Neuronal stem cell (in vitro differentiated cells): ENCODE measurements around the gene TSHZ2.

ENCODE experiments used
- DNase-seq: peaks from one replicate; pipeline ENCODE4 v3.0.0-alpha.2; 2013; ENCODE audit warnings: low spot score
- H2AFZ ChIP-seq: one replicate; pipeline ENCODE4 v1.6.1; 2013; ENCODE audit warnings: mild to moderate bottlenecking, low read length, inconsistent platforms
- H2AK5ac ChIP-seq: 2 replicates; pipeline ENCODE4 v1.6.1; 2013; ENCODE audit warnings: low read depth, mild to moderate bottlenecking, inconsistent platforms, low read length, moderate library complexity, mixed read lengths
- H2BK120ac ChIP-seq: 2 replicates; pipeline ENCODE4 v1.6.1; 2013; ENCODE audit warnings: low read depth, mild to moderate bottlenecking, inconsistent platforms, low read length, moderate library complexity, mixed read lengths
- H2BK12ac ChIP-seq: one replicate; pipeline ENCODE4 v1.6.1; 2013; ENCODE audit warnings: low read length, inconsistent platforms
- H2BK15ac ChIP-seq: 2 replicates; pipeline ENCODE4 v1.6.1; 2013; ENCODE audit warnings: mild to moderate bottlenecking, low read length, inconsistent platforms, mixed read lengths
- H2BK5ac ChIP-seq: one replicate; pipeline ENCODE4 v1.6.1; 2013; ENCODE audit warnings: inconsistent platforms, mild to moderate bottlenecking, low read length, moderate library complexity
- H3K14ac ChIP-seq: one replicate; pipeline ENCODE4 v1.6.1; 2013; ENCODE audit warnings: low read length, inconsistent platforms
- H3K18ac ChIP-seq: 2 replicates; pipeline ENCODE4 v1.6.1; 2013; ENCODE audit warnings: low read length, inconsistent platforms
- H3K23ac ChIP-seq: 2 replicates; pipeline ENCODE4 v1.6.1; 2013; ENCODE audit warnings: low read depth, mild to moderate bottlenecking, mixed read lengths, low read length, inconsistent platforms; ENCODE audit not compliant: poor library complexity
- H3K27ac ChIP-seq: replicated peaks from 3 replicates; pipeline ENCODE4 v1.5.1; 2013; ENCODE audit warnings: low read length, inconsistent platforms
- H3K27me3 ChIP-seq, 3 experiments: 2 replicates each; pipeline ENCODE4 v1.6.1; 2013; ENCODE audit warnings: low read length in 3 of 3, mild to moderate bottlenecking in 2 of 3, inconsistent platforms in 1 of 3, low read depth in 1 of 3, mixed read lengths in 1 of 3, moderate library complexity in 1 of 3; ENCODE audit not compliant: control insufficient read depth in 3 of 3, insufficient read depth in 3 of 3
- H3K36me3 ChIP-seq, 2 donors: replicated peaks in 1 of 2; 2 replicates each; pipeline ENCODE4 v1.6.1; 2013; ENCODE audit warnings: low read length in 2 of 2; ENCODE audit not compliant: control insufficient read depth in 2 of 2, insufficient read depth in 2 of 2
- H3K4ac ChIP-seq: 2 replicates; pipeline ENCODE4 v1.6.1; 2013; ENCODE audit warnings: inconsistent platforms, mild to moderate bottlenecking, low read length, moderate library complexity
- H3K4me1 ChIP-seq, 2 donors: 1 replicate in 1 of 2; 2 replicates in 1 of 2; pipeline ENCODE4 v1.6.1; 2013; ENCODE audit warnings: low read length in 2 of 2, low read depth in 1 of 2; ENCODE audit not compliant: control insufficient read depth in 2 of 2, insufficient read depth in 1 of 2
- H3K4me2 ChIP-seq: one replicate; pipeline ENCODE4 v1.6.1; 2013; ENCODE audit warnings: mild to moderate bottlenecking, low read length, inconsistent platforms; ENCODE audit not compliant: insufficient read depth, poor library complexity, severe bottlenecking
- H3K4me3 ChIP-seq, 2 donors: 2 replicates each; pipeline ENCODE4 v1.5.1; 2013; ENCODE audit warnings: low read length in 2 of 2, mild to moderate bottlenecking in 2 of 2, inconsistent platforms in 1 of 2, moderate library complexity in 1 of 2
- H3K79me1 ChIP-seq: one replicate; pipeline ENCODE4 v1.6.1; 2013; ENCODE audit warnings: low read depth, mild to moderate bottlenecking, inconsistent platforms, low read length, moderate library complexity
- H3K9ac ChIP-seq: one replicate; pipeline ENCODE4 v1.6.1; 2013; ENCODE audit warnings: mild to moderate bottlenecking, low read depth, low read length, inconsistent platforms; ENCODE audit not compliant: poor library complexity
- H3K9me3 ChIP-seq, 2 donors: replicated peaks in 1 of 2; 2 replicates each; pipeline versions ENCODE3 to v1.6.1; 2013; ENCODE audit warnings: low read length in 2 of 2, mild to moderate bottlenecking in 2 of 2, inconsistent platforms in 1 of 2, low read depth in 1 of 2, mixed read lengths in 1 of 2, moderate library complexity in 1 of 2; ENCODE audit not compliant: control insufficient read depth in 2 of 2, insufficient read depth in 1 of 2
- H4K8ac ChIP-seq: one replicate; pipeline ENCODE4 v1.6.1; 2013; ENCODE audit warnings: low read depth, mild to moderate bottlenecking, inconsistent platforms, low read length, moderate library complexity
- H4K91ac ChIP-seq: one replicate; pipeline ENCODE4 v1.6.1; 2013; ENCODE audit warnings: low read length, low read depth, mild to moderate bottlenecking, inconsistent platforms; ENCODE audit not compliant: poor library complexity
- WGBS, 2 donors: extraction: QIAGEN DNeasy Blood & Tissue Kit; methylation state at CpG; one replicate each; pipeline ENCODE4 v1.1.7; 2013; ENCODE audit warnings: missing lambda C conversion rate in 2 of 2, mixed read lengths in 1 of 2; ENCODE audit not compliant: insufficient read length in 2 of 2, insufficient replicate concordance in 1 of 2; ENCODE audit errors: extremely low coverage in 2 of 2; 5-methylcytosine and 5-hydroxymethylcytosine counted together

Gene TSHZ2

DNA sequence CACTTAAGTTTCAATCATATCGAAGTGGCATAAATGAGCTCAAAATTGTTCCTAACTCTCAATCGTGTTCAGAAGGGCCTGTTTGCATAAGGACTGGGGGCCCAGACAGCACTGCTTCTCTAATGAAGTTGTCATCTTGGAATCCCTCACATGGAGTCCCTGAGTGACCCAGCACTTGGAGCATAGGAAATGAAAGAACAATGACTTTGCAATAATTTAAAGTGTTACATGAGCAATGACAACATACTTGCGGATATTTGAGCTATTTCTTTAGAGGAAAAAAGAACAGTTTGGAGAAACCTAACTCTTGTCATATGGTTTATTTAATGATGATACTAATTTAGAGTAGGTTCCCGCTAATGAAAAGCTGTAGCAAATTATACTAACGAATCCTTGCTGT is 239.9 kb downstream of the TSHZ2 start:
- H3K27me3 ChIP-seq, result no peaks in the 10 kb centered on the region
- H3K18ac ChIP-seq, result no peak overlapping the region
- H3K4me2 ChIP-seq, result no peak overlapping the region
- no CpG with 5 or more reads among the region's 5 CpGs for WGBS, 2 donors
- DNase-seq, result no peak
- H2BK5ac ChIP-seq, result no peak overlapping the region
- H3K9ac ChIP-seq, result no peak overlapping the region
- H2BK120ac ChIP-seq, result no peak overlapping the region
- peaks cover 0 to 6% of the 10 kb centered on the region in 2 donors for H3K4me1 ChIP-seq
- H3K4ac ChIP-seq, result no peak overlapping the region
- H3K36me3 ChIP-seq, result no peaks in the 10 kb centered on the region
- no peak overlapping the region for H2BK12ac ChIP-seq
- no peak overlapping the region for H3K14ac ChIP-seq
- H3K9me3 ChIP-seq, result no peaks in the 10 kb centered on the region
- no peak overlapping the region for H3K4me3 ChIP-seq
- H3K79me1 ChIP-seq, result no peaks in the 10 kb centered on the region
- no peak overlapping the region for H3K23ac ChIP-seq
- no peak overlapping the region for H4K91ac ChIP-seq
- H2AK5ac ChIP-seq, result no peak overlapping the region
- no peak overlapping the region for H3K27ac ChIP-seq
- H2AFZ ChIP-seq, result no peak overlapping the region
- H2BK15ac ChIP-seq, result no peak overlapping the region
- H4K8ac ChIP-seq, result no peak overlapping the region

- Histone ChIP-seq H3K9me3 (no peaks in the 10 kb centered on the region), H3K27ac (no peak overlapping the region), H3K4ac (no peak overlapping the region), H3K4me2 (no peak overlapping the region), H2AFZ (no peak overlapping the region), H3K9ac (no peak overlapping the region), H3K4me1 (peaks cover 0 to 8% of the 10 kb centered on the region in 2 donors), H2AK5ac (no peak overlapping the region), H3K36me3 (no peaks in the 10 kb centered on the region), H3K4me3 (no peak overlapping the region), H4K91ac (no peak overlapping the region), H4K8ac (no peak overlapping the region), H3K14ac (no peak overlapping the region), H3K23ac (no peak overlapping the region), H3K18ac (no peak overlapping the region), H2BK12ac (no peak overlapping the region), H3K27me3 (no peaks in the 10 kb centered on the region), H3K79me1 (no peaks in the 10 kb centered on the region), H2BK120ac (no peak overlapping the region), H2BK5ac (no peak overlapping the region), H2BK15ac (no peak overlapping the region)
- no peak for DNase-seq
- no CpG with 5 or more reads among the region's 7 CpGs for WGBS, 2 donors
These were observed 242.2 kb downstream of the TSHZ2 start for GRCh38 chr20:53214392-53214791.

DNA sequence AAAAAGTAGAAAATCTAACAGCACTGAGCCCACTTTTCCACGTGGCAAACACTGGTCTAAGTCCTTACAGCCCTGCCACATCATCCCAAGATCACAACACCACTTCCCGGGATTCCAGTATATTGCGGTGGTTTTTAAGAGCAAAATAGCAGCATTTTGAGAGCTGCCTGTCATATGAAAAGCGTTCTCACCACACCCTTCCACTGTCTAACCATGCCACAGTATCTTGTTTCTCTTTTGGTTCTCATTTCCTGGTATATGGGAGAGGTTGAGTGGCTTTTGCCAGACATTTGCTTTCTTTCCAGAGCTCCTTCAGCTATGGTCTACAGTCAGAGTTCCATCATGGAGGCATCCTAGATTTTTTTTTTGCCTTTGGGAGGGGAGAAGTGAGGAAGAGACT is 243.0 kb downstream of the TSHZ2 start:
- no peak overlapping the region for H3K18ac ChIP-seq
- no peak overlapping the region for H2BK12ac ChIP-seq
- H3K4ac ChIP-seq, result no peak overlapping the region
- no peak overlapping the region for H2AFZ ChIP-seq
- WGBS, 2 donors, result no CpG with 5 or more reads among the region's 4 CpGs
- H2AK5ac ChIP-seq, result no peak overlapping the region
- H3K9ac ChIP-seq, result no peak overlapping the region
- no peak overlapping the region for H2BK5ac ChIP-seq
- peaks cover 2 to 3% of the 10 kb centered on the region in 2 donors for H3K9me3 ChIP-seq
- no peak overlapping the region for H3K4me2 ChIP-seq
- H3K4me1 ChIP-seq, result peaks cover 0 to 4% of the 10 kb centered on the region in 2 donors
- H3K14ac ChIP-seq, result no peak overlapping the region
- no peak overlapping the region for H4K8ac ChIP-seq
- H2BK15ac ChIP-seq, result no peak overlapping the region
- no peak overlapping the region for H4K91ac ChIP-seq
- no peak for DNase-seq
- no peak overlapping the region for H2BK120ac ChIP-seq
- no peaks in the 10 kb centered on the region for H3K27me3 ChIP-seq
- H3K23ac ChIP-seq, result no peak overlapping the region
- no peaks in the 10 kb centered on the region for H3K36me3 ChIP-seq
- H3K27ac ChIP-seq, result no peak overlapping the region
- H3K4me3 ChIP-seq, result no peak overlapping the region
- no peaks in the 10 kb centered on the region for H3K79me1 ChIP-seq

GRCh38 chr20:53216478-53216855 is 244.3 kb downstream of the TSHZ2 start:
- no peak overlapping the region for H2AFZ ChIP-seq
- no peak for DNase-seq
- no peak overlapping the region for H2BK15ac ChIP-seq
- no peak overlapping the region for H3K23ac ChIP-seq
- no peak overlapping the region for H4K8ac ChIP-seq
- peaks cover 4 to 9% of the 10 kb centered on the region in 2 donors for H3K9me3 ChIP-seq
- no peak overlapping the region for H2BK12ac ChIP-seq
- no peak overlapping the region for H2BK5ac ChIP-seq
- no peak overlapping the region for H2AK5ac ChIP-seq
- H3K18ac ChIP-seq, result no peak overlapping the region
- H3K14ac ChIP-seq, result no peak overlapping the region
- WGBS, 2 donors, result no CpG with 5 or more reads among the region's 2 CpGs
- H3K27ac ChIP-seq, result no peak overlapping the region
- H3K79me1 ChIP-seq, result no peaks in the 10 kb centered on the region
- no peak overlapping the region for H2BK120ac ChIP-seq
- H4K91ac ChIP-seq, result no peak overlapping the region
- no peaks in the 10 kb centered on the region for H3K36me3 ChIP-seq
- no peak overlapping the region for H3K4ac ChIP-seq
- no peaks in the 10 kb centered on the region for H3K27me3 ChIP-seq
- no peak overlapping the region for H3K9ac ChIP-seq
- no peak overlapping the region for H3K4me3 ChIP-seq
- H3K4me1 ChIP-seq, result peaks cover 0 to 2% of the 10 kb centered on the region in 2 donors
- H3K4me2 ChIP-seq, result no peak overlapping the region
